ENCODE results near the gene YPEL2.

GRCh38 chr17:59367657-59368045 is 36.2 kb downstream of the YPEL2 start:
- TF ChIP-seq CTCF (IDR thresholded peaks at IDR 0.05; ENCODE audit: insufficient read depth, low read depth, low read length) (no peak), EZH2 (IDR thresholded peaks at IDR 0.05; ENCODE audit: insufficient read depth, low read length) (no peak)

Data from astrocyte (in vitro differentiated cells and primary cell).